HG03175 (cell line): ENCODE measurements around the gene PRAMEF18.
"Not testable (repeated sequence)": the region's sequence is repeated elsewhere in the genome, so short reads cannot be mapped to it uniquely, and the experiment has no call there.

ENCODE experiments used
- ATAC-seq: cut with Tn5 transposase; IDR thresholded peaks from one replicate; pipeline ENCODE4 v1.9.1; 2021; ENCODE audit warnings: mild to moderate bottlenecking, moderate library complexity; ENCODE audit not compliant: unreplicated experiment

Gene PRAMEF18

GRCh38 chr1:13225675-13226204, at the start of gene PRAMEF18:
Gene PRAMEF18 (minus strand): TSS chr1:13226154. CDS start chr1:13226106, 48 bp downstream.
- ATAC-seq = not testable (repeated sequence)

- not testable (repeated sequence) for ATAC-seq
Measured at GRCh38 chr1:13265124-13265523, 39.2 kb upstream of the PRAMEF18 start.

GRCh38 chr1:13253898-13254297, 27.9 kb upstream of the PRAMEF18 start, which contains the start of gene PRAMEF5:
Gene PRAMEF5 (plus strand): TSS chr1:13254198. CDS start chr1:13259269, 5,071 bp downstream.
- not testable (repeated sequence) for ATAC-seq

GRCh38 chr1:13247122-13247521, 21.2 kb upstream of the PRAMEF18 start:
- not testable (repeated sequence) for ATAC-seq

GRCh38 chr1:13246554-13246871, 20.6 kb upstream of the PRAMEF18 start:
- ATAC-seq = not testable (repeated sequence)

GRCh38 chr1:13245841-13246553, 20.0 kb upstream of the PRAMEF18 start:
- ATAC-seq = not testable (repeated sequence)

GRCh38 chr1:13243536-13244263, 17.7 kb upstream of the PRAMEF18 start:
- ATAC-seq = not testable (repeated sequence)

- not testable (repeated sequence) for ATAC-seq
Measured at GRCh38 chr1:13239633-13240032, 13.7 kb upstream of the PRAMEF18 start.

GRCh38 chr1:13237572-13237971, 11.6 kb upstream of the PRAMEF18 start:
- not testable (repeated sequence) for ATAC-seq

- not testable (repeated sequence) for ATAC-seq
Measured at GRCh38 chr1:13234057-13234456, 8.1 kb upstream of the PRAMEF18 start.

- ATAC-seq = not testable (repeated sequence)
Measured at GRCh38 chr1:13232056-13232455, 6.1 kb upstream of the PRAMEF18 start.

- not testable (repeated sequence) for ATAC-seq
Measured at GRCh38 chr1:13231061-13231750, 5.3 kb upstream of the PRAMEF18 start.

GRCh38 chr1:13230601-13231000, 4.6 kb upstream of the PRAMEF18 start:
- not testable (repeated sequence) for ATAC-seq

- ATAC-seq = not testable (repeated sequence)
Measured at GRCh38 chr1:13230096-13230495, 4.1 kb upstream of the PRAMEF18 start.

GRCh38 chr1:13228343-13228781, 2.4 kb upstream of the PRAMEF18 start:
- ATAC-seq = no peak

GRCh38 chr1:13227271-13228055, 1.5 kb upstream of the PRAMEF18 start:
- not testable (repeated sequence) for ATAC-seq

- ATAC-seq = no peak
Measured at GRCh38 chr1:13224480-13225060, 1.4 kb downstream of the PRAMEF18 start.

- not testable (repeated sequence) for ATAC-seq
Measured at GRCh38 chr1:13222788-13223187, 3.2 kb downstream of the PRAMEF18 start.

- not testable (repeated sequence) for ATAC-seq
Measured at GRCh38 chr1:13219203-13219602, 6.8 kb downstream of the PRAMEF18 start.

GRCh38 chr1:13216619-13217018, 9.3 kb downstream of the PRAMEF18 start:
- ATAC-seq = not testable (repeated sequence)
